ENCODE measurements around the gene TGFBR3. TPM values are rescaled to one million over a fixed set of nuclear protein-coding genes. Genes with fewer than 3 reads are reported as not detected.

Gene TGFBR3
- total and polyA plus RNA-seq, 2 of the 13 experiments (the other 11 are each of a cell fraction or from before 2014, with no cell fraction given) = 76.5 to 195 TPM

GRCh38 chr1:91760512-91760911 is 125.4 kb downstream of the TGFBR3 start (continued):
- TF ChIP-seq ERF (CRISPR knock-in tag; IDR thresholded peaks at IDR 0.05) (no peak), HNRNPL (IDR thresholded peaks at IDR 0.05; ENCODE audit: low read depth, low read length) (no peak), ZUFSP (CRISPR knock-in tag; IDR thresholded peaks at IDR 0.05; ENCODE audit: borderline replicate concordance) (no peak)

GRCh38 chr1:91759076-91759475 is 126.9 kb downstream of the TGFBR3 start:
- WGBS (ENCODE audit: low lambda C conversion rate) = 100% methylated on average over 2 of the region's 2 CpGs
- BruUV-seq (replicated peaks) = no TSS peak
- Histone ChIP-seq H3K4me3 (replicated peaks in 1 of 3; ENCODE audit: insufficient read depth in 1 of 3, low read depth in 2 of 3, low read length in 3 of 3) (no peak overlapping the region), H3K27ac (ENCODE audit: extremely low read length, insufficient read depth, low read length) (no peak overlapping the region), H2AFZ (ENCODE audit: low read length) (no peak overlapping the region), H3K36me3 (replicated peaks in 1 of 2; ENCODE audit: control insufficient read depth in 1 of 2, insufficient read depth in 2 of 2, low read length in 2 of 2) (peaks cover 20 to 57% of the 10 kb centered on the region in 2 experiments), H3K27me3 (ENCODE audit: control insufficient read depth in 1 of 2, insufficient read depth in 2 of 2, low read length in 2 of 2) (no peaks in the 10 kb centered on the region), H3K9me3 (ENCODE audit: low read length) (no peaks in the 10 kb centered on the region), H3K4me1 (ENCODE audit: insufficient read depth, low read length) (peaks cover 52% of the 10 kb centered on the region), H3K79me2 (ENCODE audit: insufficient read depth, low read length) (peaks cover 51% of the 10 kb centered on the region), H3K4me2 (ENCODE audit: low read depth, low read length) (no peak overlapping the region), H3K9ac (ENCODE audit: insufficient read depth, low read depth, low read length) (no peak overlapping the region), H4K20me1 (ENCODE audit: insufficient read depth, low read length) (peaks cover 2% of the 10 kb centered on the region; the same call in 1 of the 2 replicates)
- FAIRE-seq = no peak
- CTCF ChIA-PET (ENCODE audit: low intra/inter-chr PET ratio, low total read pairs) = no interaction called here
- POLR2A ChIA-PET = no interaction called here
- no peak for ATAC-seq
- in situ Hi-C loops (cut with HindIII; ENCODE audit: extremely low pct_ligation_motif_present, low pct_unique_long_range_greater_than_20kb) = no loop called here
- TF ChIP-seq CCAR2 (optimal IDR thresholded peaks at IDR 0.05; ENCODE audit: low read depth, low read length) (no peak), POGK (CRISPR knock-in tag; conservative IDR thresholded peaks at IDR 0.05) (no peak), ELF3 (CRISPR knock-in tag; IDR thresholded peaks at IDR 0.05) (no peak), ZNF121 (CRISPR knock-in tag; IDR thresholded peaks at IDR 0.05) (no peak), ZNF773 (CRISPR knock-in tag; IDR thresholded peaks at IDR 0.05; ENCODE audit: borderline replicate concordance) (no peak), GMEB1 (CRISPR knock-in tag; IDR thresholded peaks at IDR 0.05; ENCODE audit: borderline replicate concordance) (no peak), ZNF574 (CRISPR knock-in tag; IDR thresholded peaks at IDR 0.05) (no peak), ZFP62 (CRISPR knock-in tag; IDR thresholded peaks at IDR 0.05) (no peak), TOE1 (CRISPR knock-in tag; IDR thresholded peaks at IDR 0.05) (no peak)
- intact Hi-C loops (cut with micrococcal nuclease; ENCODE audit: unreplicated experiment) = no loop called here
- DNase-seq (ENCODE audit: low spot score) = no peak
